Kidney (tissue), 14 donors: ENCODE measurements around the gene OR8D4. TPM values are rescaled to one million over a fixed set of nuclear protein-coding genes. Genes with fewer than 3 reads are reported as not detected.

Experiments used
- DNase-seq, 5 donors: peaks; one replicate each; pipeline ENCODE4 v3.0.0-alpha.2; 2013 to 2020
- FAIRE-seq: peaks from 2 replicates; lab custom pipeline; 2012; peaks lifted over from hg19 to GRCh38; lab: Jason Lieb, UNC
- H3K27ac ChIP-seq, 2 donors: one replicate each; pipeline ENCODE4 v1.7.0; 2013; ENCODE audit warnings: low read depth in 2 of 2, low read length in 2 of 2, inconsistent platforms in 1 of 2
- H3K27me3 ChIP-seq: one replicate; pipeline ENCODE4 v1.7.1; 2013; ENCODE audit warnings: low read length, inconsistent platforms; ENCODE audit not compliant: control insufficient read depth, insufficient read depth
- H3K36me3 ChIP-seq, 3 donors: one replicate each; pipeline versions ENCODE4 v1.7.0 to v1.7.1; 2013; ENCODE audit warnings: low read length in 3 of 3, control low read depth in 1 of 3, inconsistent platforms in 1 of 3; ENCODE audit not compliant: insufficient read depth in 3 of 3, control insufficient read depth in 2 of 3
- H3K4me1 ChIP-seq, 3 donors: one replicate each; pipeline versions ENCODE4 v1.7.0 to v1.7.1; 2013; ENCODE audit warnings: low read length in 3 of 3, inconsistent platforms in 1 of 3, low read depth in 1 of 3; ENCODE audit not compliant: control insufficient read depth in 2 of 3, insufficient read depth in 2 of 3
- H3K4me3 ChIP-seq, 3 donors: one replicate each; pipeline versions ENCODE4 v1.7.0 to v1.8.1; 2013; ENCODE audit warnings: low read length in 3 of 3, control low read depth in 1 of 3, inconsistent platforms in 1 of 3
- H3K9ac ChIP-seq, 3 donors: one replicate each; pipeline versions ENCODE4 v1.7.0 to v1.7.1; 2013; ENCODE audit warnings: low read length in 3 of 3, control low read depth in 1 of 3, inconsistent platforms in 1 of 3
- H3K9me3 ChIP-seq, 3 donors: one replicate each; pipeline versions ENCODE4 v1.7.0 to v1.7.1; 2013; ENCODE audit warnings: low read length in 3 of 3, control low read depth in 1 of 3, inconsistent platforms in 1 of 3; ENCODE audit not compliant: control insufficient read depth in 2 of 3, insufficient read depth in 1 of 3
- CTCF ChIP-seq: IDR thresholded peaks from 3 replicates; pipeline ENCODE4 v1.5.1; 2012; ENCODE audit warnings: mild to moderate bottlenecking, moderate library complexity, borderline replicate concordance; ENCODE audit not compliant: insufficient read depth; ENCODE audit errors: extremely low read depth
- intact Hi-C: fragments of 100-400 bp; cut with DNase I; formaldehyde crosslinking; loops from one replicate; pipeline ENCODE4 v1.11.1; 2022
- polyA plus RNA-seq: library from polyadenylated mRNA; stranded (reverse); fragments of 350-450 nt; fragmentation: Illumina TruSeq; extraction: RNeasy Lipid Tissue Mini Kit (QIAGEN cat#74804); gene quantifications from one replicate; pipeline ENCODE4 v1.2.3, GENCODE V29; 2014; ENCODE audit warnings: low read depth, low replicate concordance; ENCODE audit not compliant: insufficient read depth
- total RNA-seq: library from RNA; stranded (reverse); fragmentation: NEBNext Ultra II Directional; extraction: Animal tissue kit (Norgen Biotek cat#: 25700); gene quantifications from one replicate; pipeline ENCODE4 v1.2.1, GENCODE V29; 2021
- donor health status: control.
- donor health status: control.
- donor health status: control.
- donor health status: control.
- donor health status: control.
- donor health status: DM: yes; HTN: yes; CAD: no.
- donor health status: Normal renal cell carcinoma (clear cell type).

OR8D4 gene
- total and polyA plus RNA-seq, 2 donors from 2014 or later = not detected

- FAIRE-seq (no peak), DNase-seq (no peak)
- no peak for TF ChIP-seq CTCF
- Histone ChIP-seq H3K27me3 (no peaks in the 10 kb centered on the region), H3K4me3 (no peak within 1 kb of the TSS), H3K9me3 (no peaks in the 10 kb centered on the region), H3K9ac (no peak within 1 kb of the TSS), H3K27ac (no peak within 1 kb of the TSS), H3K36me3 (no peaks in the 10 kb centered on the region), H3K4me1 (no peaks in the 10 kb centered on the region)
- intact Hi-C loops = no loop called here
Observed at GRCh38 chr11:123939317-123939716, 37.4 kb downstream of the OR8D4 start, which contains the start of gene OR4D5. TSS of gene OR4D5 (plus strand) at chr11:123939617. CDS start at chr11:123939617, 0 bp downstream.

DNA sequence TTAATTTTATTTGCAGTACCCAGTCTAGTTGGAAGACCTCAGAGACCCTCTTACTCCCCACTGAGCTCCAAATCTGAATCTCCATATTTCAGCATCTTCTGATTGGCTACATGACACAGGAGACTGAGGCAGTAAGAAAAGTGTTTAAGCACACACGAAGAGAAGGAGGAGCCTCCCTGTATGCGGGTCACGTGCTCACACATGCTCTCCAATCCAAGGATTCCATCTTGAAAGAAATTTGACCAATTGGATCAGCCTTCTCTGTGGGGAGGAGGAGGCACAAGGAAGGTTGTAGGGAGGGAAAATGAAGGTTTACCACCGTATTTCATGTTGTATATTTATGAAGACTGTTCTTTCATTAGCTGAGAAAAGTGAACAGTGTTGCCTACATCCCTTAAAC is 40.4 kb downstream of the OR8D4 start:
- Histone ChIP-seq H3K27ac (no peak overlapping the region), H3K9me3 (no peaks in the 10 kb centered on the region), H3K4me3 (no peak overlapping the region), H3K9ac (no peak overlapping the region), H3K36me3 (no peaks in the 10 kb centered on the region), H3K4me1 (no peaks in the 10 kb centered on the region), H3K27me3 (no peaks in the 10 kb centered on the region)
- intact Hi-C loops = no loop called here
- FAIRE-seq (no peak), DNase-seq (no peak)
- no peak for TF ChIP-seq CTCF

DNA sequence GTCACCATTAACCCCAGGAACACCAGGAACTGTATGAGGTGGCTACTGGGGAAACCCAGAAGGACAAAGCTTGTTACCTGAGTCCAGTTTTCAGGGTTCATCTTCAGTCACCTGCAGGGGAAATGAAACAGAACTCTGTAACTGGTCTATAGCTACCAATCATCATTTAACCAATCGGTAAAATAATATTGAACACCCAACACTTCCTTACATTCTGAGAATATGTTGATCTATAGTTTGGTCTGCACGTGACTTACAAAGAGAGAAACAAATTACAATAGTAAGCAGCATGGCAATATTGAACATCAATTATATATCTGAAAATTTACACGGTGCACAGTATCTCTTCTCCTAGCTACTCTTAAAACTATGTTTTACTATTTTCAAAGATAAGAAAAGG is 41.8 kb downstream of the OR8D4 start, which contains the start of gene OR6T1:
OR6T1 (minus strand) TSS at position 101 of the 400 bp plus-strand sequence; CDS start at position 101, 0 bp downstream.
- Histone ChIP-seq H3K27ac (no peak within 1 kb of the TSS), H3K36me3 (no peaks in the 10 kb centered on the region), H3K9me3 (no peaks in the 10 kb centered on the region), H3K9ac (no peak within 1 kb of the TSS), H3K4me1 (no peaks in the 10 kb centered on the region), H3K27me3 (no peaks in the 10 kb centered on the region), H3K4me3 (no peak within 1 kb of the TSS)
- no peak for DNase-seq
- no peak for TF ChIP-seq CTCF
- intact Hi-C loops = no loop called here
- FAIRE-seq = no peak

- no peak overlapping the region for H3K9ac ChIP-seq
- H3K27ac ChIP-seq = no peak overlapping the region
- TF ChIP-seq CTCF = no peak
- FAIRE-seq (no peak), DNase-seq (no peak)
- H3K27me3 ChIP-seq = no peaks in the 10 kb centered on the region
- intact Hi-C loops = no loop called here
- no peaks in the 10 kb centered on the region for H3K36me3 ChIP-seq
- H3K9me3 ChIP-seq = no peaks in the 10 kb centered on the region
- no peaks in the 10 kb centered on the region for H3K4me1 ChIP-seq
- H3K4me3 ChIP-seq = no peak overlapping the region
Observed at GRCh38 chr11:123945132-123945531, 43.2 kb downstream of the OR8D4 start.
